COLO668 (cell line): ENCODE results near the gene CLEC20A.
"Not testable (repeated sequence)": the region's sequence is repeated elsewhere in the genome, so short reads cannot be mapped to it uniquely, and the experiment has no call there.

Source experiments
- DNase-seq: peaks from one replicate; lab custom pipeline; 2025; ENCODE audit not compliant: unreplicated experiment; lab: John Stamatoyannopoulos, UW

The CLEC20A gene

DNA sequence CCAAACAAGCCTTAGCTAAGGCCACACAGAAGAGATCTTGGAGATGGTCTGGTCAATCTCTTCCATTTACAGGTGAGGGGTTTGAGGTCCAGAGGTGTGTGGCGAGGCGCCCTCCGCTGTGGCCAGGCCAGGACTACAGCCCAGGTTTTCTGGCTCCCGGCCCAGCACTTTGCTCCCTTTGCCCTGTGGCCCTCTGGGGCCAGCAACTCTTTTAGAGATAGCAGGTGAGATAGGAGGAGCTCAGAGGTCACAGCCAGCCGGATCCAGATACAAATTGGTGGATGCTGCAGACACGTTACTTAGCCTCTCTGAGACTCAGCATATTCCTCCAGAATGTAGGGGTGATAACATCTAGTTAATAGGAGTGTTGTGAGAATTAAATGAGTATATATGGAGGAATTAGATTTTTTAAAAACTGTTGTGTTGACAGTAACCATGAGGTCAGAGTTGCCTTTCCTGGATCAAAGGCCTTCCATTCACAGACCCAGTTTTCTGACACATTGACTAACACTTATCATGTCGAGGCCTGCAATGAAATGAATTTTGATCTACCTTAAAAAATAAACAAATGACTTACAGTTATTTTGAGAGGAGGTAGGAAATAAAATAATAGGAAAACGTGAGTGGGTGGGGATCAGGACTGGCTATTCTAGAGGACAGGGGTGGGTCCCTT lies 32.7 kb upstream of the CLEC20A start:
- no peak for DNase-seq

DNA sequence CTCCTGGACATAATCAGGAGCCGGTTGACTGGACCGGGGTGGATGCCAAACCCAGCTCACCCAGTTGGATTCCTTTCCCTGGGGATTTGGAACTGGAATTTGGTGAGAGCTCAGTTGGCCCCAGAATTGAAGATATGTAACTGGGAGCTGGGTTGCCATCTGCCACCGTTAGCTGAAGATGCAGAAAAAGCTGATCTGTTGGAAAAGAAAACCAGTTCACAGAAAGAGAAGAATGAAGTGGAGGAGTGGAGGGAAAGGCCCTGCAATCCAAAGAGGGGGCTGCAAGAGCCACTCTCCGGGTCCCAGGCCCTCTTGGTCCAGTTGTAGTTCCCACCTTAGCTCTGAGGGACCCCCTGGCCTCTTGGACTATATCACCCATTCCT lies 32.2 kb upstream of the CLEC20A start:
- DNase-seq: no peak

DNA sequence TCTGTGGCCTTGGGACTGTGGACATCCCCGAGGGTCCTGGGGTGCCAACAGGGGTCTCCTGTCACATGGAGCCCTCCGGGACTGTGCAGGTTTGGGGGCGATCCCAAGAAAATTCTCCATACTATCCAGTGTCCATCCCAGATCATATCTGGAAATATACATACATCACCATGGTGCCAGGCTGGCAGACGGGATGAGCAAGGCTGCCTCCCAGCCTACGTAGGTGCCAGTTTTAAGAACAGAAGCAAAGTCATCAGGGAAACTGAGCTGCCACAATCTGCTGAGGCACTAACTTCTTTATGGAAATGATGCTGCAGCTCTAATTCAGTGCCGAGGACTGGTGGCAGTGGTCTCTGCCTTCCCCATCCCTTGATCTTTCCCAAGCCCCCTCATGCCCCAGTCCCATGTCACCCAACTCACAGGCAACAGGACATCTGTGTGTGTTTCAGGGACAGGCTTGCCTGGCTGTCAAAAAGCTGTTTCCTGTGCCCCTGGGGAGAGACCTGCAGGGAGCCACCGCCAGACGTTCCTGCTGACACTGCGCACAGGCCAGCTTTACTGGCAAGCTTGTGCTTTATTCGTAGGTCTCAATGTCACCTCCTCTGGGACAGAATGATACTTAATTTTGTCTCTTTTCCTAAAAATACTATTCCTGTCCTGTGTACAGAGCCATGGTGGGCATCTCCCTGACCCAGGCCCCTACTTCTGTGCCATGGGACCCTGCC lies 31.6 kb upstream of the CLEC20A start:
- DNase-seq: no peak

DNA sequence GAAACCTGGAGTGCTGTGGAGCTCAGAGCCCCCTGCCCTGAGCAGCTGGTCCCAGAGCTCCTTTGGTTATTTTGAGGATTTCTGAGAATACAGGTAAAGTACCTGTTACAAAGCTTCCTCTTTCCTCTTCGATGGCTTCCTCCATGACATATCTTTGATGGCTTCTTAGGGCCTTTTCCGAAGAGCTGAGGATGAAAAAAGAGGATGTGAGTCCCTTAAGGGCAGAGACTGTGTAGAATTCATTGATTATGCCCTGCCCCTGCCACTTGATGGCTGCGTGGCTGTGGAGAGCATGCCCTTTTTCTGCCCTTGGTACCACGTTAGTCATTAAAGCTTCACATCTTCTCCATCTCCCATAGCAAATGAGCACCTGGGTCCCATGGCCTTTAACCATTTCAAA lies 30.4 kb upstream of the CLEC20A start:
- DNase-seq: no peak

DNA sequence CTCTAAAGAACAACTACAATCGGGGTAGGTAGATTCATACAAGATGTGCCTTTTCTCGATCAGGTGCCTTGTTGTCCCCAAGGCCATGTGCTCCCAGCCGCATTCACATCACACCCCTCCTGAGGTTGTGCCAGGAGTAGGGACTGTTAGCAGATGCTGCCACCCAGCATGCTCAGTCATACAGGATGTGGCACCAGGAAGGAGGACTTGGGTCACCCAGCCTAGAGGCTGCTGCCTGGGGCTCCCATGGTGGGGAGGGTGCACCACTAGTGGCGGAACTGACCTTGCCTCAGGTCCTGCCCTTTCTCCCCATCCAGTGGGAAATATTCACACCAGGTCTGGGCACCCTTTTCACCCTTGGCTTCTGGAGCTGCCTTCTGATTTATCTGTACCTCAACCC lies 24.5 kb upstream of the CLEC20A start:
- DNase-seq: no peak

DNA sequence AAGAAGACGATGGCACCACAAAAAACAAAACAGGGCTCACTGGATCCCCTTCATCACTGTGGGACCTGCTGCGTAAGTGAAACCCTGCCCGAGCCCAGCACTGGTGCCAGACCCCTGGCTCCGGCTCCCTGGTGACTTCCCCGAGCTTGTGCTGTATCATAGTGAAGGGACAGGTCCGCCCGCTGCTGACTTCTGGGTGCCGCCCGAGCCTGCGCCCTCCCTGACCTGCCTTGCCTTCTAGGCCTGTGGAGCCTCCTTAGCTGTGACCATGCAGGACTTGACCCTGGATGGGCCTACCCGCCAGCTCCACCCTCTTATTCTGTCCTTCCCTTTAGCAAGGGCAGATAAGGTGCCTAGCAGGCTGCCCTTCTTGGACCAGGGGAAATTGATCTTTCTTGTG lies 24.0 kb upstream of the CLEC20A start:
- DNase-seq: no peak

DNA sequence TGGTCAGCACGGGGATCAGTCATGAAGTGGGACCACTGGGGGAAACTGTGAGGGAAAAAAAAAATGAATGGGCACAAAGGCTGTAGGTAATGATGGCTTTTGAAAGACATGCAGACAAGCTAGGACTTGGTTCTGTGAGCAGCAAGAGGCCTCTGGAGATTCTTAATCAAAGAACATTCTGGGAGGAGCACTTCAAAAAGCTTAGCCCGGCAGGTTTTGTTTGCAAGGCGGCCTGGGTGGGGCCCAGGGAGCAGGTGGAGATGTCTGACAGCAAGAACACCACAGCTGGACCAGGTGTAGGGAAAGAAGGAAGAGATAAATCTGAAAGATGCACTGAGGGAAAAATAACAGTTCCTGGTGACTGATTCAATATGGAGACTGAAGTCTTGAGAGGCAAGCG lies 22.1 kb upstream of the CLEC20A start:
- DNase-seq: no peak

DNA sequence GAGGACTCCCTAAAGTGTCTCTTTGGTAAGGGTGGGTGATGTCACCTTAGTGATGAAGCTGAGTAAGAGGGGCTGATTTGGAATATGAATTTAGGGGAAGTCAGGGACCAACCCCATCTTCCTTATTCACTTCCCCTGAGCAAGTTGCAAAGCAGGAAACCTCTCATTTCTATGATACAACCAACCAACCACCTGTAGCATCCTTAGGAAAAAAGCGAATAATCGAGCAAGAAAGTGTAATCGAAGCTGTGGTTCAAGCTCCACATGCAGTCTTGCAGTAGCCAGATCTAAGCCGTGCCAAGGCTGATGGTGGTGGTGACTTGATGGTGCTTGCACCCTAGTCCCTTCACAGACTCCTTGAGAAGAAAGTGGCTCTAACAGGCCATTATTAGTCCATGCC lies 19.3 kb upstream of the CLEC20A start:
- DNase-seq: no peak

DNA sequence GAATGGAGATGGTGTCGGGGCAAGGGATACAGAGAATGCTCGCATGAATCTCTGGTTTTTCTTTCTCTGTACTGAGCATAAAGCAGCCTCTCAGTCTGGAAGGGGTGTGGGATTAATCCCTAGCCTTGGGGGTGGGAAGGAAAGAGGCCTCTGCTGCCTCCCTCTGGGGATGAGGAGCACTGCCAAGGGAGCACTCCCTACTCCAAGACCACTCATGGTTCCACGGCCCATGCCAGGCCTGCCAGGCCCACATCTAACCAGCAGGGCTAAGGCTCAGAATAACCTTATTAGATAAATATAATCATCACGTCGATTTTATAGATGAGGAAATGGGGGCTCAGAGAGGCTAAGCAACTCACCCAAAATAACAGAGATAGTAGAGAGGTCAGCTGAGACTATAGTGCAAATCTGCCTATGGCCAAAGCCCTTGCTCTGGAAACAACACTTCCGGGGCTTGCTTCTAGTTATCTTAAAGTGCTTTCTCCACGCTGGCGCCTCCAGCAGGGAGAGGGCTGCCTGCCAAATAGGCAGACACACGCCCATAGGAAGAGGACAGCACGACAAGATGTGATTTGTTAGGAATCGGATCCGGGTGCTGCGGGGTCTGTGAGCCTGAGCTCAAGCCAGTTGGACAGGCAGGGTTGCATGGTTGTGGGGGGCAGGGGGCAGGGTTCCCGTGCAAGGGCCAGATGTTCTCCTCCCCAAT lies 16.7 kb upstream of the CLEC20A start:
- DNase-seq: no peak

DNA sequence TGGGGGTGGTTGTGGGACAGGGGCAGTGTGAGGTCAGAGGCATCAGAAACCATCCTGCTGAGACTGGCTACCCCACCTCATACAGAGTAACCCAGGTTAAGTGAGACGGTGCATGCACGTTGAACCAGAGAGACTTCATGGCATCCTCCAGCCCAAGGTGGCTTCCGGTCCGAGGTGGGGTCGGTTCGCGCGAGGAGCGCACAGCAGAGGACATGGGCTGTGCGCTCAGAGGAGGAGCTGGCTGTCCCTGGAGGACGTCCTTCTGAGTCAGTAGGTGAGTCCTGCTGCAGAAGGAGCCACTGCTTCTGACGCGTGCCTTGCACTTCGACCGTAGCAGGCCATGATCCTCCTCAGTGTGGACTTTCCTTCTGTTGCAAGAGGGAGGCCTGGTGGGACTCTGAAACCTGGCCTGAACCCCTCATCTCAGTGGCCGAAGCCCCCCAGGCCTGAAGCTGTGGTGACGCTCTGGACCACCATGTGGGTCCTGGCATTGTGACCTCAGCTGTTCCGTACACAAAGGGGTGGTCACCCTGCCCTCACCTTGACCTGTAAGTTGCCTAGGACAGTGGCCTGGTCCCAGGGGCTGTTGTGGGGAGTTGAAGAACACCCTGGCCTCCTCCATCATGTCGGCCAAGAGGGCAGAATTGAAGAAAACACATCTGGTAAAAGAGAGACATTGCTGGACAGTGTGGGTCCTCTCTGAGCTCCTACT lies 16.0 kb upstream of the CLEC20A start, which contains the start of gene TEX35:
Gene TEX35 (plus strand): TSS at position 544 of the 712 bp plus-strand sequence. CDS start 80 bp downstream, at position 624.
- DNase-seq: no peak

DNA sequence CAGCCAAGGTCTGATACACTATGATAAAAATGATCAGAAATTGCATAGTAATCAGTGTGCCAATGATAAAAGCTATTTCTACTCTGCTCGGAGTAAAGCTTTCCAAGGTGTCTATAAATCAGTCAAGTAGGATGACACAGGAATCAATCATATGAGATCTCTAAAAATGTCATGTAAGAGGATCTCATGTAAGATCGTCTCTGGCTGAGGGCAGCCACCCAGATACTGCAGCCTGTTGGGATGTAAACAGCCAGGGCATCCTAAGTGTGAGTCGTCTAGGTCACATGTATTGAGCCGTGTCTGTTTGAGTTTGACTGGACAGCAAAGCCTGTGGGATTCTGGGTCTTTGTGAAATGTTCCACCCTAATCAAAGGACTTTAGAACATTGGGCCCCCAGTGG lies 13.4 kb upstream of the CLEC20A start:
- no peak for DNase-seq

DNA sequence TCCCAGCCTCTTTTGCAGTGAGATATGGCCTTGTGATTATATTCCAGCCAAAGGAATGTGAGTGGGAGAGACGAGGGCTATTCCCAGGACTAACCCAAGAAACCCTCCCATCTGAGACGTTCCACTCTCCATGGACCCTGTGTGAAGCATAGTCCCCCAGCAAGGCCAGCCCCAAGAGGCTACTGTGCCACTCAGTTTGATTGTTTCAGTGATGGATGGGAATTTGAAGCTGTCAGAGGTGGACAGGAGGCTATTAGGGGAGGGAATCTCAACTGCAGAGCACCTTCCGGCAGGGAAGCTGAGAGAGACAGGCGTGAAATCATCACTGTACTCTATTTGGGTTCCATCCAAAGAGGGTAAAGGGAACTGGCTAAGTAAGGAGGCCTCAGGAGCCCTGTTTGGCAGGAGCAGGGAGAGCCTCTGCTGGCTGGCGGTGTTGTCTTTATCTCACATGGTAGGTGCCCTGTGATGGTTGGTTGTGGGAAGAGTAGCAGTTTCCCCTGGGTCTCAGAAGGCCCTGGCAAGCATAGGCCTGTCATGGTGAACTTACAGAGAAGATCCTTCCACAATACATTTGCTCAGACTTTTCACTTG lies 12.7 kb upstream of the CLEC20A start:
- DNase-seq: no peak

DNA sequence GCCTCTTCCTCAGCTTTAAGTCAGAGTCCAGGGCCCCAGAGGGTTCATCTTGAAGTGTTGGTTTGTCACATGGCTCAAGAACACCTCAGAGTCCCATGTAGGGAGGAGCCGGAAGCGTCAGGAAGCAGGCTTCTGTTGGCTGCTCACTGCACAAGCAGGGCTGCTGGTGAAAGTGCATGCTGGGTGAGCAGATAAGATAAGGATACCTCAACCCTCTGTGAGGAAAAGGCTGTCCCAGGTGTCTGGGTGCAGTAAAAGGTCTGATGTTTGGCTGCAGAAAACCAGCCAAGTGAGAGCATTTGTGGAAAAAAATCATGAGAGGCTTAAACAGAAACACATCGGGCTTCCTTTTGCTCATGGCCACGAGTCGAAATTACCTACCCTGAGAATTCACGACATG lies 9.9 kb upstream of the CLEC20A start:
- DNase-seq: no peak

DNA sequence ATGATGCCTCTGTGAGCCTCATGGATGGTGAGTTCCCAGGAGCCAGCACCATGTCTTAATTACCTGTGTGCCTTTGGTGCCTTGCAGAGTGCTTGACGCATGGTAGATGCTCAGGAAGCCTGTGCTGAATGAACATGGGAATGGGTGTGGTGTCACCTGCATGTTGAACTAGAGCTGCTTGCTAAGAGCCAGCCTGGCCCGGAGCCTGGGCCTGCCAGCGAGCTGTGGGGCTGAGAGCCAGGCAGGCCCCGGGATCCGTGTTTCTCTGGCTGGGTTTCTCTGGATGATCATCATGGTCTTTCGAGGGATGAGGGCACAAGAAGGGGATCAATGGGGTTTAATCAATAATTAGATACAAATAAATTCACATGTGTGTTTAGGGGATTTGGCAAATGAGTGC lies 9.4 kb upstream of the CLEC20A start:
- DNase-seq: no peak

DNA sequence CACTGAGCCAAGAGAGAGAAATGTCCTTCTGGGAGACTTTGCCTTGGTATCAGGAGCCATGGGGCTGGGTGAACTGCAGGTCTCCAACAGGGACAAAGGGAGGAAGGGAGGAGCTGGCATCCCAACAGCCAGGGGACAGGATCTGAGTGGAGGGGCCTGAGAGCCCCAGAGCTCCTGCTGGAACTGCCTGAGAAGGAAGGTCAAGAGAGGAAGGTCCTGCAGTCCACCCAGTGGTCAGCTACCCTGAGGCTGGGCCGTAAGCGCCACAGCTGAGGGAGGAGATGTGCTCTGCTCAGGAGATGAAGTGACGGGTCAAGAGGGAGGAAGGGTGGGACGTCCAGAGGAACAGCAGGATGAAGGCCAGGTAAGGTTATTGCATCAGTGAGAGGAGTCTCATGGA lies 7.5 kb upstream of the CLEC20A start:
- DNase-seq: no peak

DNA sequence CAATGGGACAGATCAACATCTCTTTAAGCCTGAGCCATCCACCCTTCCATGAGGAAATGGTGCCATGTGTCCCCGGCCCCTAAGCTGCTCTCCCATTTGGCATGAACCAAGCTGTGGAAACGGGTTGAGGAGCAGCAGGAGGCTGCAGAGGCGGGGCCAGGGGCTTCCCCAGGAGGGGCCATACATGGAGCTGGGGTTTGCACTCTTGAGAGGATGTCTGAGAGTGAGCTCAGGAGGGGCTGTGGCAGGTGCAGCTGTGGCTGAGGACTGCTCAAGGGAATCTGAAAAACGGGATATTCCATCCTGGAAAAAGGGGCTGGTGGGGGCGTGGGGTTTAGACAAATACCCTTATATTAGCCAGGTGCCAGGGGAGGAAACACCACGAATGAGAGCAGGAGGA lies 7.1 kb upstream of the CLEC20A start:
- DNase-seq: no peak

DNA sequence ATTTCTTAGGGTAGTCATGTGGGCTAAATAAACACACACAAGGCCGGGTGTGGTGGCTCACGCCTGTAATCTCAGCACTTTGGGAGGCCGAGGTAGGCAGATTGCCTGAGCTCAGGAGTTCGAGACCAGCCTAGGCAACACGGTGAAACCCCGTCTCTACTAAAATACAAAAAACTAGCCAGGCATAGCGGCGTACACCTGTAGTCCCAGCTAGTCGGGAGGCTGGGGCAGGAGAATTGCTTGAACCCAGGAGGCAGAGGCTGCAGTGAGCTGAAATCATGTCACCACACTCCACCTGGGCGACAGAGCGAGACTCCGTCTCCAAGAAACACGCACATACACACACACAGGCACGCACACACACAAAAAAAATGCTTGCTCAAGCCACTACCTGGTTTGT lies 6.6 kb upstream of the CLEC20A start:
- DNase-seq: not testable (repeated sequence)

DNA sequence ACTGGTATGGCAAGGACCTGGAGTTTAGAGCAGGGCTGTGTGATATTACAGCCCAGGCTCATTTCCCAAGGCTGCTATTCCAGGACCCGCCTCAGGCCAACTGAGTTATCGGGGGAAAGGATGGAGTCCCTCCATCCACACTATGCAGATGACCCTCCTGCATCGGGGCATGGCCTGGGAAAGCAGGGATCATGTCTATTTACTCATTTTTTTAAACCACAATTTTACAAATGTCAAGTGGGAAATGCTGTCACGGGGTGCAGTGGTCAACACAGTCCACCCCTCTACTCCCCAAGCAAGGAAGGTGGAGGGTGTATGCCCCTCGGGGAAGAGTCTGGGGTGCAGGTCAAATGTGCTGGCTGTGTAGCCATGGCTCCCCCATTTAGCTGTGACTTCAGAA lies 6.1 kb upstream of the CLEC20A start:
- no peak for DNase-seq

DNA sequence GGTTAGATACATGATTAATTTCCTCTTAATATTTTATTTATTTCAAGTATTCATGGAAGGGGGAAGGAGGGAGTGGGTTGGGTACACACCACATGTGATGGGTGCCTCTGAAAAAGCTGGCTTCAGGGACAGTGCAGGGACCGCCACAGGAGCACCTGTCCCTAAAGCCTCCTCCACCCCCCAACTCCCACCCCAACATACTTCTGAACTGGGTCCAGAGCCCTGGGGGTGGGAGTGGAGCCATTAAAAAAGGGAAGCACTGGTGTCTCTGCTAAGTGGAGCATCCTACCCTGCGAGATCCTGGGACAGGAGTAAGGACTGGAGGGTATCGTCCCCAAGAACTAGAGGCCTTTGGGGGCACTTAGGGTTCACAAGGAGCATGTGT lies 5.6 kb upstream of the CLEC20A start:
- DNase-seq: no peak

DNA sequence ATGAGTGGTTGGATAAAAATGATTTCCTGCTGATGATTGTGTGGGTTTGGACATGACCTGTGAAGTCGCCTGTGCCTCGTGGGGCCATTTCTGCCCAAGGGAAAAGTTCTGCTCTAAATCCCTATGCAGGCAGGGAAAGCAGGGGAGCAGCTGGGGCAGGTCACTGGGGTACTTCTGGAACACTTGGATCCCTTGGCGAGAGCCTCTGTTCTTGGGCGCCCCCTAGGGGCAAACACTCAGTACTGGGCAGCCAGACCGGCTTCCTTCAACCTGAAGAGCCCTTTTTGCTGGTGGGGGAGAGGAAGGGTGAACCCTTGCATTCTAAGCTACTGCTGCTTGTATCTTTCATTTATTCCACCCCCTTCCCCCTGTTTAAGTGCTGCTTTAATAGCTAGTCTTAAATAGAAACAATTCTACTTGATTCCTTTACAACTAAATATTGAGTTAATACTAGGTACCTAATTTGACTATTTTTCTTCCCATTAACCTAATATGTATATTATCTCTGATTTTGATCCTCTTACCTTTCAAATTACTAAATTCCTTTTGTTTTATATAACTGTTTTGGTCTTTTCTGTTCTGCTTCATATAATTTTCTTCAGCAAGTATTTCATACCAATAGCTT lies 5.1 kb upstream of the CLEC20A start:
- peak; percentile 76 for DNase-seq
